ENCODE measurements around the gene DNAJB6.
"Not testable (repeated sequence)": the region's sequence is repeated elsewhere in the genome, so short reads cannot be mapped to it uniquely, and the experiment has no call there.

Gene DNAJB6

GRCh38 chr7:157444011-157444842 is 107.4 kb downstream of the DNAJB6 start:
- no peak for DNase-seq

DNA sequence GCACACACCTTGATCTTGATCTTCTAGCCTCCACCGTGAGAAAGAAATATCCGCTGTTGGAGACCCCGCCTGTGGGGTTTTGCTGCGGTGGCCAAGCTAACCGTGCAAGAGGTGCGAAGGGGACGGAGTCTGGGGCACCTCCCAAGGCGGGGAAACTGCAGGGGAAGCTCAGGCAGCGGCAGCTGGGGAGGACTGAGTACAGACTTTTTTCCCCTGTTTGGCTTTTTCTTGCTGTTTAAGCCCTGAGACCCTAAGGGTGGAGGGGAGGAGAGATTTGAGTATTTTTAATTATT is 108.0 kb downstream of the DNAJB6 start:
- no peak for DNase-seq

GRCh38 chr7:157445246-157445955 is 108.6 kb downstream of the DNAJB6 start:
- no peak for DNase-seq

GRCh38 chr7:157445956-157446295 is 109.1 kb downstream of the DNAJB6 start:
- no peak for DNase-seq

DNA sequence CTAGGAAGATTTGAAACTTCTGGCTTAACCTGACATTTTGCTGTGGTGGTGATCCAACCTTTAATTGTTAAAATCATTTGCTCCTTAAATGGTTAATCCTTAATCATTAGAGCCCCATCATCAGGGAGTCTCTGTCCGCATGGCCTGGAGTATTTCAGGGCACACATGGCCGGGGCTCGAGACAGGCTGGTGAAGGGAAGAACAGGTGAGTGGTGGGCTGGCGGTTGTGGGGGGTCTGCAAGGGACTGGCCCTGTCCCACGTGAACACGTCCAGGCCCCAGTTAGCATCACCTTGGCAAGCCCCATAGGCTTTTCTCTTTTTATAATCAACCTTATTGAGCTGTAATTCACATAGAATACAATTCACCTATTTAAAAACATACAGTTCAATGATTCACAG is 109.5 kb downstream of the DNAJB6 start:
- DNase-seq, result no peak

DNA sequence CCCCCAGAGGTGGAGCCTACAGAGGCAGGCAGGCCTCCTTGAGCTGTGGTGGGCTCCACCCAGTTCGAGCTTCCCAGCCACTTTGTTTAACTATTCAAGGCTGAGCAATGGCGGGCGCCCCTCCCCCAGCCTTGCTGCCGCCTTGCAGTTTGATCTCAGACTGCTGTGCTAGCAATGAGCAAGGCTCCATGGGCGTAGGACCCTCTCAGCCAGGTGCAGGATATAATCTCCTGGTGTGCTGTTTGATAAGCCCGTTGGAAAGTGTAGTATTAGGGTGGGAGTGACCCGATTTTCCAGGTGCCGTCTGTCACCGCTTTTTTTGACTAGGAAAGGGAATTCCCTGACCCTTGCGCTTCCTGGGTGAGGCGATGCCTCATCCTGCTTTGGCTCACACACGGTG is 117.2 kb downstream of the DNAJB6 start:
- not testable (repeated sequence) for DNase-seq

- no peak for DNase-seq
These were observed 120.8 kb downstream of the DNAJB6 start for GRCh38 chr7:157457355-157458253.

DNA sequence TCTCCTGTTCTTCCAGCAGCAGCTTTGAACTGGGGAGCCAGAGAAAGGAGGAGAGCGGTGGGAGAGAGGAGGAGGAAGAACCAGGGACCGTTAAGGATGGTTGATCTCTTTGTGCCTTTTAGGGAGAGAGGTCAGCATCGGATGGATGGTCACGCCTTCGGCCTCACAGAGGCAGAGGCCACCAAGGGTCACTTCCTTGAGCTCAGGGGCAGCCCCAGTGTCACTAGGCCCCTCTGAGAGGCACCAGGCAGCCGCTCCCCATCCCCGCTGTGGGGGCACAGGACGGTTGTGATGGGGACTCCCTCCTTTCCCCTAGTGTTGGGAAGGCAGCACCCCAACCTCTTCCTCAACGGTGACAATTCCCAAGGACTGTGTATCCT is 121.4 kb downstream of the DNAJB6 start:
- no peak for DNase-seq

GRCh38 chr7:157459966-157460365 is 123.2 kb downstream of the DNAJB6 start:
- no peak for DNase-seq

- DNase-seq, result no peak
These were observed 123.9 kb downstream of the DNAJB6 start for GRCh38 chr7:157460721-157461120.

- no peak for DNase-seq
These were observed 125.0 kb downstream of the DNAJB6 start for GRCh38 chr7:157461573-157462418.

GRCh38 chr7:157462419-157462771 is 125.6 kb downstream of the DNAJB6 start:
- no peak for DNase-seq

- no peak for DNase-seq
These were observed 126.0 kb downstream of the DNAJB6 start for GRCh38 chr7:157462840-157463239.

DNA sequence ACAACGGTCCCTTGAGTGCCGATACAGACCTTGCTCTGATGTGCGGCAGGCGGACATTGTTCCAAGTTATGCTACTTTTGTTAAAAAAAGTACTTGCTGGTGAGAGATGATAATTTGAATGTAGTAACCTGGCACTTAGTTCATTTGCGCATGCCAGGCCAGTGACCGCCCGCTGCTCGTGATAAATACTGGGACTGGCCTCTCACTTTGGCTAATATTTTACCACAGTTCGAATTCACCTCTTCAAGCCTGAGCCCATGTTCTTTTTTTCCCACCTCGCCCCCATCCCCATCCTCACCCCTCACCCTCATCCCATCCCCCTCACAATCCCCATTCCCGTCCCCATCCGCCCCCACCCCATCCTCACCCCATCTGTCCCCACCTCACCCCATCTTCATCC is 126.4 kb downstream of the DNAJB6 start:
- DNase-seq, result no peak

- DNase-seq, result no peak
These were observed 127.5 kb downstream of the DNAJB6 start for GRCh38 chr7:157464111-157464970.

DNA sequence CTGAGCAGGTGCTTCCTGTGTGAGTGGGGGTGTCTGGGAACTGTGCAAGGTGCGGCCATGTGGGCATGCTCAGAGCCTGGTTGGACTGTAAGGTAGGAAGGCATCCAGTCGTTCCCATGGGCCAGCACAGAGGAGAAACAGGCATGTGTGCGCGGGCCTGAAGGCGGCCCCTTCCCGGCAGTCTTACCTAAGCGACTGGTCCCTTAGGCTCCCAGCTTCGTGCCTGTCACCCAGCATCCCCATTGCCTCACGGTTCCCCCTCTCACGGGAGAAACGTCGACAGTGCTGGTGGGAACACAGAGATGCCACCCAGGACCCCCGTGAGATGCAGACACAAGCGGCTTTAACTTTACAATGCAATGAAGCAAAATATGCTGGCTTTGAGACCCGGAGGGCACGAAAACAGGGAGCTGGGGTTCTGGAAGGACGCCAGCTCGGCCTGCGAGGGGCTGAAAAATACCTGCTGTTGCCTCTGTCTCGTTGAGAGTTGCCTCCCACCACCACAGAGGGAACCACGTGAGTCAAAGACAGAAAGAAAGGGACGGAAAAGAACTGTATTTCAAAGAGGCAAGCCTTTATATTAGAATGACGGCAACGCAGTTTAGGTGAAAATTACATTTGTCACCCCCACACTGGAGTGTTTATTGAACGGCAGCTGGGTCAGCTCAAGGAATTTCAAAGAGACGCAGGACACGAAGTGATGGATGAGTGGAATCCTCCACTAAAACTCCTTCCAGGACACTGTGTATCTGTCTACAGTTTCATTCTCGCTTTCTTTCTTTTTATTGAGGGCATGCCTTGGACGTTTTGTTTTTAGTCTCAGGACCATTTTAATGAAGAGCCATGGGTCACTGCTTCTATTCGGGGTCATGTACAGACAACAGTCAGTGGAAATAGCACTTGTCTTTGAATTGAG is 128.4 kb downstream of the DNAJB6 start:
- DNase-seq, result no peak

GRCh38 chr7:157465891-157466866 is 129.4 kb downstream of the DNAJB6 start:
- no peak for DNase-seq

- DNase-seq, result no peak
These were observed 130.1 kb downstream of the DNAJB6 start for GRCh38 chr7:157466867-157467261.

Data from fibroblast of skin of back (primary cell).